ENCODE results near the gene TPX2.
"Not testable (repeated sequence)": the region's sequence is repeated elsewhere in the genome, so short reads cannot be mapped to it uniquely, and the experiment has no call there.

Gene TPX2

DNA sequence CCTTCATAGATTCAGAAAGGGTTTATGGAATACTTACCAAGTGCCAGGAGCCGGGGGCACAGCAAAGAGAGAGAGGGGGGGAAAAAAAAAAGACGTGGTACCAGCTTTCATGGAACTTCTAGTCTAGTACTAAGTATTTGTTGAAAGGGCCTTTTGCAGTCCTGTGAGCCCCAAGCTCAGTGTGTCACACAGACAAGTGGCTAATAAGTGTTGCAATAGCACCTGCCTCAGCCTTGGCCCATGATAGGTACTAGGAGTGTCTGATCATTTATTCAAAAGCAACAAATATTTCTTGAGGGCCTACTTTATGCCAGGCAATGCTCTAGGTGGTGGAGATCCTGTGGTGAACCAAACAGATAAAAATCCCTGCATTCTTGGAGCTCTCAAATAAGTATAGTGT lies 88.0 kb downstream of the TPX2 start:
- Histone ChIP-seq H3K36me3 (ENCODE audit: control insufficient read depth in 2 of 2, insufficient read depth in 1 of 2, low read length in 2 of 2) (no peaks in the 10 kb centered on the region), H3K27ac (ENCODE audit: extremely low read depth, low read depth, low read length) (no peak overlapping the region), H3K4me1 (ENCODE audit: control insufficient read depth, insufficient read depth, low read length) (no peaks in the 10 kb centered on the region), H3K9me3 (ENCODE audit: control insufficient read depth, insufficient read depth, low read depth, low read length) (no peaks in the 10 kb centered on the region), H3K4me3 (ENCODE audit: low read depth, low read length) (no peak overlapping the region)
- ChIA-PET POLR2A (no interaction called here), CTCF (interaction anchor here (1.1 to 1.2 kb wide), 2 partner anchors 20 to 24 kb away, joined by 5 to 6 read pairs; no protein-coding TSS in a partner anchor)
- TF ChIP-seq ZNF571 (tag by site-specific recombination; IDR thresholded peaks at IDR 0.05) (no peak), ZNF530 (tag by site-specific recombination; IDR thresholded peaks at IDR 0.05; ENCODE audit: low read depth) (no peak), PRDM2 (tag by site-specific recombination; IDR thresholded peaks at IDR 0.05; ENCODE audit: borderline replicate concordance) (no peak), ZNF791 (tag by site-specific recombination; IDR thresholded peaks at IDR 0.05) (no peak), HIC1 (tag by site-specific recombination; IDR thresholded peaks at IDR 0.05) (no peak), YY1 (tag by site-specific recombination; IDR thresholded peaks at IDR 0.05) (no peak), GLIS2 (tag by site-specific recombination; IDR thresholded peaks at IDR 0.05) (no peak), ZNF585B (tag by site-specific recombination; IDR thresholded peaks at IDR 0.05) (no peak), ZNF155 (tag by site-specific recombination; IDR thresholded peaks at IDR 0.05) (no peak), ZNF529 (tag by site-specific recombination; IDR thresholded peaks at IDR 0.05; ENCODE audit: insufficient replicate concordance) (no peak), ZNF211 (tag by site-specific recombination; IDR thresholded peaks at IDR 0.05; ENCODE audit: low read depth) (no peak), ZBTB44 (tag by site-specific recombination; IDR thresholded peaks at IDR 0.05) (no peak), GLIS1 (tag by site-specific recombination; IDR thresholded peaks at IDR 0.05) (no peak), ZNF138 (tag by site-specific recombination; IDR thresholded peaks at IDR 0.05; ENCODE audit: borderline replicate concordance) (no peak), ZBTB1 (tag by site-specific recombination; IDR thresholded peaks at IDR 0.05) (no peak), ZNF112 (tag by site-specific recombination; IDR thresholded peaks at IDR 0.05) (no peak), ZFHX2 (tag by site-specific recombination; conservative IDR thresholded peaks at IDR 0.05) (no peak)

DNA sequence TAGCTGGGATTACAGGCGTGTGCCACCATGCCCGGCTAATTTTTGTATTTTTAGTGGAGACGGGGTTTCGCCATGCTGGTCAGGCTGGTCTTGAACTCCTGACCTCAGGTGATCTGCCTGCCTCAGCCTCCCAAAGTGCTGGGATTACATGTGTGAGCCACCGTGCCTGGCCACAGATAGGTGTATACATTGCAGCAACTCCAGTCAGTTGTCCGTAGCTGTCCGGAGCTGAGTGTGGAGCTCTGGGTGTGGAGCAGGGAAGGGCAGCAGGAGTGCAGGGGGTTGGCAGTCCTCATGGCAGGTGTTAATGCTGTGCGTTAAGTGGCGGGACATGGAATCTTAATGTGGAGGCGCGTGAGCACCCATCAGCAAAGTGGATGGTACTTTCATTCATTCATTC lies 88.9 kb downstream of the TPX2 start:
- ChIA-PET CTCF (interaction anchor here (0.6 kb wide), 2 partner anchors 19 to 72 kb away, joined by 3 read pairs; no protein-coding TSS in a partner anchor), POLR2A (interaction anchor here (0.7 kb wide), 1 partner anchor 10 kb away, joined by 7 read pairs; no protein-coding TSS in a partner anchor)
- H3K4me1 ChIP-seq (ENCODE audit: control insufficient read depth, insufficient read depth, low read length); H3K9me3 ChIP-seq (ENCODE audit: control insufficient read depth, insufficient read depth, low read depth, low read length); H3K36me3 ChIP-seq (ENCODE audit: control insufficient read depth in 2 of 2, insufficient read depth in 1 of 2, low read length in 2 of 2); H3K4me3 ChIP-seq (ENCODE audit: low read depth, low read length); H3K27ac ChIP-seq (ENCODE audit: extremely low read depth, low read depth, low read length): not testable (repeated sequence)
